ENCODE measurements around the gene PCNX1. TPM values are rescaled to one million over a fixed set of nuclear protein-coding genes. Genes with fewer than 3 reads are reported as not detected.
"Not testable (repeated sequence)": the region's sequence is repeated elsewhere in the genome, so short reads cannot be mapped to it uniquely, and the experiment has no call there.

The PCNX1 gene
- polyA plus RNA-seq, 3 donors, result 3.6 to 14.7 (median 8.2) TPM

DNA sequence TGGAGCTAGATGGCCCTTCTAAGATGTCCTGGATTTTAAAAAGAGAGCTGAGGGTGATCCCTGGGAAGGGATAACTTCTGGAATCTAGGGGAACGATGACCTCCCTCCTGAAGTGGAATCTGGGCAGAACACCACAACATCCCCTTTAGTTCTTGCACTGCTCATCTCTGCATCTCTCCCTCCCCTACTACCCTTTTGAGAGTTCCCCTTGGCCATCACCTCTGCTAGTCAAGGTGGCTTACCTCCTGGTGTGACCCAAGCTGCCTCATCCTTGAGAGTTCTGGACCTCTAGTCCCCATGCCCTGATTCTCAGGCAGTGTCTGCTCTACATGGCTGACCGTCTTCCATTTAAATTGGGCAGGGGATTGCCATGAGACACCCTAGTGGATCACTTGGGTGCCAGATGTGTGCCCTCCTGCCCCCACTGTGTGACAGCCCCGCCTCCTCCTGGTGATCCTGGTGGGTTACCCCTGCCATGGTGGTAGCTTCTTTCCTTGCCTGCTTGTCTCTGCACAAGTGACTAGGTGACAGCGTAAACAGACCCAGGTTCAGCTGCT is 216.4 kb downstream of the PCNX1 start:
- no peak overlapping the region for H3K27ac ChIP-seq (ENCODE audit: low read depth, low read length)
- 95 to 100% (median 98%) methylated on average over 4 of the region's 4 CpGs for WGBS, 3 donors

- 90 to 95% (median 95%) methylated on average over 9 of the region's 9 CpGs for WGBS, 3 donors
- not testable (repeated sequence) for H3K27ac ChIP-seq (ENCODE audit: low read depth, low read length)
Observed at GRCh38 chr14:71129716-71130490, 222.6 kb downstream of the PCNX1 start.

DNA sequence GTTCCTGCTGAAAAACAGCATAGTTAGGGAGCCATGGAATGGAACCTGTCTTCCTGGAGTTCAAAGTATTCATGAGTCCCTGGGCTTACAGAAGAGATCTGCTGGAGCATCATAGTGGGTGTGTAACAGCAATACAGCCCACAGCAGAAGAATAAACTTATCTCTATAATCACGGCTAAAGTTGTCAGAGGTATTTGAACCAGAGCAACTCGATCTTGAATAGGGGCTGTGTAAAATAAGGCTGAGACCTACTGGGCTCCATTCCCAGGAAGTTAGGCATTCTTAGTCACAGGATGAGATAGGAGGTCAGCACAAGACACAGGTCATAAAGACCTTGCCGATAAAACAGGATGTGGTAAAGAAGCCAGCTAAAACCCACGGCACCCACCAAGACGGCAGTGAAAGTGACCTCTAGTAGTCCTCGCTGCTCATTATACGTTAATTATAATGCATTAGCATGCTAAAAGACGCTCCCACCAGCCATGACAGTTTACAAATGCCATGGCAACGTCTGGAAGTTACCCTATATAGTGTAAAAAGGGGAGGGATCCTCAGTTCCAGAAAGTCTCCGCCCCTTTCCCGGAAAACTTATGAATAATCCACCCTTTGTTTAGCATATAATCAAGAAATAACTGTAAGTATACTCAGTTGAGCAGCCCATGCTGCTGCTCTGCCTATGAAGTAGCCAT is 223.4 kb downstream of the PCNX1 start:
- 47 to 68% (median 56%) methylated on average over 11 of the region's 11 CpGs for WGBS, 3 donors

DNA sequence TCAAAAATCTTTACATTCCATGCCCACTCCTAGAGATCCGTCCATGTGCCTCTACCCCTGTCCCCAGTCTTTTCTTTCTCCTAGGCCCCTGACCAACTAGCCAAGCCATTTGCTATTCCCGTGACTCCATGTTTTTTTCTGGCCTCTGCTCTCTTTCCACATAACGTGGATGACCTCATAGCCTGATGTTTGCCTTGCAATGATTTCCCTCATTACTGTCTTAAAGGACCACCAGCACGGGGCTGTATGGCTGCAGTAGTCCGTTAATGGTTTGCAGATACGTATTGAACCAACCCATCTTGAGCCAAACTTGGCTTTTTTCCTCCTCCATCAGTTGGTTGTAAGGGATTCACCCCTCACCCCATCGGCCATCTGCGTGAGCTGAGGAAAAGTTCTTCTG is 226.0 kb downstream of the PCNX1 start:
- no peak overlapping the region for H3K27ac ChIP-seq (ENCODE audit: low read depth, low read length)
- 87 to 95% (median 91%) methylated on average over 8 of the region's 8 CpGs for WGBS, 3 donors

More for the DNA sequence above, 223.4 kb downstream of the PCNX1 start:
- no peak overlapping the region for H3K27ac ChIP-seq (ENCODE audit: low read depth, low read length)

- no peak overlapping the region for H3K27ac ChIP-seq (ENCODE audit: low read depth, low read length)
- WGBS, 3 donors, result 97 to 98% (median 98%) methylated on average over 2 of the region's 2 CpGs
Observed at GRCh38 chr14:71135496-71135895, 228.2 kb downstream of the PCNX1 start.

GRCh38 chr14:71135911-71136310 is 228.7 kb downstream of the PCNX1 start:
- WGBS, 3 donors, result 88 to 95% (median 89%) methylated on average over 4 of the region's 4 CpGs
- H3K27ac ChIP-seq (ENCODE audit: low read depth, low read length), result no peak overlapping the region

GRCh38 chr14:71136386-71137060 is 229.3 kb downstream of the PCNX1 start:
- H3K27ac ChIP-seq (ENCODE audit: low read depth, low read length), result no peak overlapping the region
- 82 to 91% (median 85%) methylated on average over 9 of the region's 9 CpGs for WGBS, 3 donors

- no peak overlapping the region for H3K27ac ChIP-seq (ENCODE audit: low read depth, low read length)
- WGBS, 3 donors, result 76 to 87% (median 84%) methylated on average over 5 of the region's 5 CpGs
Observed at GRCh38 chr14:71137536-71138447, 230.5 kb downstream of the PCNX1 start.

DNA sequence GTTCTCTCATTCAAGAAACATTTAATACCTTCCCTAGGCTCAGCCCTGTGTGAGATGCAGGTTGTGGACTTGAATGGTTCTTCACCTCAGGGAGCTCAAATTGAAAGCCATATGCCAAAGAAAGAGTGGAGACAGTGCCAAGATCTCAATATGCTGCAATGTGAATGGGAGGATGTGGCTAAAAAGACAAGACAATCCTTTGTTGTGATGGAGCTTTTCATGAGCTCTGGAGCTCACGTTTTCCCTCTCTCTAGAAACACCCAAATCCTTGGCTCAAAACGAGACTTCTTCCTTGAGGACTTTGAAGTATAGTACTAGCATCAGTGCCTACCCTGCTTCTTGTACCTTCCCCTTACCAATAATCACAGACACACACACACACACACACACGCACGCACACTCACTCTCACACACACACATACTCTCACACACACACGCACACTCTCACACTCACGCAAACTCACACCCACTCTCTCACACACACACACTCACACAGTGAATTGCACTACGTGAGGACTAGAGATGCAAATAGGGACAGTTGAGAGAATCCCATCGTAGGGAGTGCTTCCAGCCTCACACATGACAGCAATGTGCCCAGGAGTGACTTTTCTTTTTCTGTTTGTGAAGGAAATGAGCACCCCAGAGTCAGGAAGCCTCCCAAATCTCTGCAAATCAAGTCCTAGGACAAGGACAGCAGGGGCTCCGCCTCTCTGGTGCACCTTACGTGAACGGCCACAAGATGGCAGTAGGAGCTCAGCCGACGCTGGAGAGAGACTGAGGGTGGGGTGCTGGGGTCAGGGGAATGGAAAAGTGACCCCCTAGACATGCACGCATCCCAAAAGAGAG is 231.4 kb downstream of the PCNX1 start:
- H3K27ac ChIP-seq (ENCODE audit: low read depth, low read length), result no peak overlapping the region
- 22 to 29% (median 27%) methylated on average over 14 of the region's 14 CpGs for WGBS, 3 donors

DNA sequence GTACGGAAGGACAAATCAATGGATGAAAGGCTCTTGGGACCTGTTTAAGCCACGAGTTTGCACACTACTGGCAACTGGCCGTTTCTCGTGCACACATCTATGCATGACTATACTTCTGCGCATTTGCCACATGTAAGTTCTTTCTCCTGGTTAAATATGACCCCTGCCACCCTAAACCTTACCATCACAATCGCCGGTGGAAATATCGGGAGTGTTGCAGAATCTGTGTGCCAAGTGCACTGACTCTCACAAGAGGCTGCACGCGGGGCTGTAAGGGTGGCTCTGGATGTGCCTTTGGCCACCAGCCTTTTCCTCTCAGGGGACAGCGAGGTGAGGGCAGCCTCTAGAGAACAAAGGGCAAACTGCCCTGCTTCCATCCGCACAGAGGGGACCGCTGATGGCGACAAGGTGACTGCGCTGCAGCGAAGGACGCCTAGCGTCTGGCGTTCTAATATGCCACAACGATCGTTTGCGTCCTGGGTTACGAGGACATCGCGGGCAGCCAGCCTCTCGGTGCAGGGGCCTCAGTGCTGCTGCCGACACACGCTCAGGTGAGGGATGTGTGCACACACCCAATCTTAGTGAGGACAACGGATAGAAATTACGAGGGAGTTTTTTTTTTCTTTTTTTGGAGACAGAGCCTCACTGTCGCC is 232.2 kb downstream of the PCNX1 start:
- H3K27ac ChIP-seq (ENCODE audit: low read depth, low read length), result no peak overlapping the region

DNA sequence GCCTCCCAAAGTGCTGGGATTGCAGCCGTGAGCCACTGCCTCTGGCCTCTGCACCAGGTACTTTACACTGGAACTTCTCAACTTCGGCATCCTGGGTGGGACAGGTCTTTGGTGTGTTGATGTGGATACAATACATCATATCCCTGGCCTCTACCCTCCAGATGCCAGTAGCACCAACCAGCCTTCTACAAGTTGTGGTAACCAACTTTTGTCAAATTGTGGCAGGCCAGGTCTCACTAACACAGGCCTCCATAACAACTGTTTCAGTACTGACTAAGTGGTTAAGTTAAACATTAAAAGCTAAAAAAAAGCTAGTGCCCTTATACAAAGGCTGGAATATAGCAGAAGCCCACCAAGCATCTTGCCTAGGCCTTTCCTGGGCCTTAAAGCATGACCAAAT is 232.9 kb downstream of the PCNX1 start:
- WGBS, 3 donors, result 83 to 97% (median 97%) methylated on average over 2 of the region's 2 CpGs

More for the DNA sequence above, 232.2 kb downstream of the PCNX1 start:
- WGBS, 3 donors, result 76 to 81% (median 76%) methylated on average over 31 of the region's 31 CpGs

GRCh38 chr14:71141701-71142374 is 234.6 kb downstream of the PCNX1 start:
- 79 to 87% (median 80%) methylated on average over 4 of the region's 4 CpGs for WGBS, 3 donors
- no peak overlapping the region for H3K27ac ChIP-seq (ENCODE audit: low read depth, low read length)

More for the DNA sequence above, 232.9 kb downstream of the PCNX1 start:
- H3K27ac ChIP-seq (ENCODE audit: low read depth, low read length), result no peak overlapping the region

- WGBS, 3 donors, result 58 to 91% (median 65%) methylated on average over 3 of the region's 3 CpGs
Observed at GRCh38 chr14:71142375-71143038, 235.2 kb downstream of the PCNX1 start.

GRCh38 chr14:71143381-71144290 is 236.4 kb downstream of the PCNX1 start:
- H3K27ac ChIP-seq (ENCODE audit: low read depth, low read length), result no peak overlapping the region
- 59 to 69% (median 63%) methylated on average over 9 of the region's 9 CpGs for WGBS, 3 donors

More at GRCh38 chr14:71142375-71143038, 235.2 kb downstream of the PCNX1 start:
- no peak overlapping the region for H3K27ac ChIP-seq (ENCODE audit: low read depth, low read length)

- 92 to 98% (median 94%) methylated on average over 7 of the region's 7 CpGs for WGBS, 3 donors
- not testable (repeated sequence) for H3K27ac ChIP-seq (ENCODE audit: low read depth, low read length)
Observed at GRCh38 chr14:71147335-71147734, 240.1 kb downstream of the PCNX1 start.

All from adipose tissue (tissue), 3 donors.